Measurements from ENCODE around the gene ADM5.
"Not testable (repeated sequence)": the region's sequence is repeated elsewhere in the genome, so short reads cannot be mapped to it uniquely, and the experiment has no call there.

Gene ADM5

GRCh38 chr19:49701271-49701786 is 11.9 kb downstream of the ADM5 start:
- no peak for DNase-seq (ENCODE audit: low spot score)

- DNase-seq (ENCODE audit: low spot score), result no peak
These were observed 15.7 kb downstream of the ADM5 start for GRCh38 chr19:49704888-49705642.

DNA sequence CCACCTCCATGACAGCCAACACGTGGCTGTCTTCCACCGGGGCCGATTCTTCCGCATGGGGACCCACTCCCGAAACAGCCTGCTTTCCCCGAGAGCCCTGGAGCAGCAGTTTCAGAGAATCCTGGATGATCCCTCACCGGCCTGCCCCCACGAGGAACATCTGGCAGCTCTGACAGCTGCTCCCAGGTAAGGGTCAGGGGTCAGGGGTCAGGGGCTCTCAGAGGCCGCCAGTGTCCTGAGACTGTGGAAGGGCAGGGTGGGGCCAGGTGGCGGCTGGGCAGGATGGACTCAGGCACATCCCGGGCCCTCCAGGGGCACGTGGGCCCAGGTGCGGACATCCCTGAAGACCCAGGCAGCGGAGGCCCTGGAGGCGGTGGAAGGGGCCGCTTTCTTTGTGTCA is 16.5 kb downstream of the ADM5 start:
- no peak for DNase-seq (ENCODE audit: low spot score)

DNA sequence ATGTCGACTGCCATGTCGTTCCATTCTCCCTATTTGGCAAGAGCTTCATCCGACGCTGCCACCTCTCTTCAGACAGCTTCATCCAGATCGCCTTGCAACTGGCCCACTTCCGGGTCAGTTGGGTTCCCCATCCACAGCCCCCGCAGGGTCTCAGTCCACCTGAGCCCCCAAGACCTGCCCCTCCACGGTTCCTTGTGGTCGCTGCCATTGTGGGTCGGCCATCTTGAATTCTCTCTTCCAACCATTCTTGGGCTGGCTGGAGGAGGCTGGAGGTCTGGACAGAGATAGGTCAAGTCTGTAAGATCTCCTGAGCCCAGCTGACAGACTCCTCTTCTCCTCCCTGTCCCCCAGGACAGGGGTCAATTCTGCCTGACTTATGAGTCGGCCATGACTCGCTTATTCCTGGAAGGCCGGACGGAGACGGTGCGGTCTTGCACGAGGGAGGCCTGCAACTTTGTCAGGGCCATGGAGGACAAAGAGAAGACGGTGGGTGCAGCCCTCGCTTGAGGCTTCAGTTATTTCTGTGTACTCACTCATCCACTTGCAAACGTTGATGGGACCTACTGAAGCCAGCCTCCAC is 21.1 kb downstream of the ADM5 start:
- no peak for DNase-seq (ENCODE audit: low spot score)

GRCh38 chr19:49712397-49712859 is 23.0 kb downstream of the ADM5 start:
- peak; percentile 95 for DNase-seq (ENCODE audit: low spot score)

DNA sequence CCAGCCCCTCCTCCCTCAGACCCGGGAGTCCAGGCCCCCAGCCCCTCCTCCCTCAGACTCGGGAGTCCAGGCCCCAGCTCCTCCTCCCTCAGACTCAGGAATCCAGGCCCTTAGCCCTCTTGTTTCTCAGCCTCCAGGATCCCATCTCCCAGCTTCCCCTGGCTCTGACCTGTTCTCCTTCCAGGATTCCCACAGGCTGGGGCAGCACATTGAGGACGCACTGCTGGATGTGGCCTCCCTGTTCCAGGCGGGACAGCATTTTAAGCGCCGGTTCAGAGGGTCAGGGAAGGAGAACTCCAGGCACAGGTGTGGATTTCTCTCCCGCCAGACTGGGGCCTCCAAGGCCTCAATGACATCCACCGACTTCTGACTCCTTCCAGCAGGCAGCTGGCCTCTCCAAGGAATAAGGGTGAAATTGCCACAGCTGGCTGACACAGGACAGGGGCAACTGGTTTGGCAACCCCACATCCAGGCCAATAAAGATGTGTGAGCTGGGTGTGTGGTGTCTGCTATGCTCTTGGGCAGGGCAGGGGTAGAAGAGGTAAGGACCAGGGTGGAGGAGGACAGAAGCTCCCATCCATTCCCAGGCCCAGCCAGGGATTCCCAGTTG is 23.9 kb downstream of the ADM5 start:
- DNase-seq (ENCODE audit: low spot score), result no peak

DNA sequence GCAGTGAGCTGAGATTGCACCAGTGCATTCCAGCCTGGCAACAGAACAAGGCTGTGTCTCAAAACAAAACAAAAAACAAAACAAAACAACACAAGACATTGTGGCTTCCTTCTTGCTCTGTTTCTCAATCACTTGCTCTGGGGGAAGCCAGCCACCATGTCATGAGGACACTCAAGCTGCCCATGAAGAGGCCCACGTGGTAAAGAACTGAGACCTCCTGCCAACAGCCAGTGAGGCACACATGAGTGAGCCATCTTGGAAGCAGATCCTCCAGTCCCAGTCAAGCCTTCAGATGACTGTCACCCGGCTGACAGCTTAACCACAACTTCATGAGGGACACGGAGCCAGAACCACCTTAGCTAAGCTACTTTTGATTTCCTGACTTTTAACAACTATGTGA is 26.8 kb downstream of the ADM5 start:
- no peak for DNase-seq (ENCODE audit: low spot score)

- no peak for DNase-seq (ENCODE audit: low spot score)
These were observed 29.1 kb downstream of the ADM5 start for GRCh38 chr19:49718511-49718910.

- DNase-seq (ENCODE audit: low spot score), result no peak
These were observed 29.6 kb downstream of the ADM5 start for GRCh38 chr19:49718991-49719390.

DNA sequence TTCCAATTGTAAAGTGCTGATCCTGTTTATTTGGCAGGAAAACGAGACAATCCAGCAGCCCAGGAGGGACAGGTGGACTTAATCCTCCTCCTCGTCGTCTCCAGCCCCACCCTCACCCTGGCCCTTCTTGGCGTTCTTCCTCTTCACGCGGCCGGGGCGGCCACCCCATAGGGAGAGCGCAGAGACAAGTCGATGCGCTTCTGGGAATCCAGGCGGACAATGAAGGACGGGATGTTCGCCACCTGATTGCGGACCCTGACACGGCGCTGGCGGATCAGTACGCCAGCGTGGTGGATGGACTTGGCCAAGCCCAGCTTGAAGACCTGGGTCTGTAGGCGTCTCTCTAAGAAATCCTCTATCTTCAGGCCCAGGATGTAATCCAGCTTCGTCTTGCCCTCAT is 30.0 kb downstream of the ADM5 start:
- DNase-seq (ENCODE audit: low spot score), result not testable (repeated sequence)

DNA sequence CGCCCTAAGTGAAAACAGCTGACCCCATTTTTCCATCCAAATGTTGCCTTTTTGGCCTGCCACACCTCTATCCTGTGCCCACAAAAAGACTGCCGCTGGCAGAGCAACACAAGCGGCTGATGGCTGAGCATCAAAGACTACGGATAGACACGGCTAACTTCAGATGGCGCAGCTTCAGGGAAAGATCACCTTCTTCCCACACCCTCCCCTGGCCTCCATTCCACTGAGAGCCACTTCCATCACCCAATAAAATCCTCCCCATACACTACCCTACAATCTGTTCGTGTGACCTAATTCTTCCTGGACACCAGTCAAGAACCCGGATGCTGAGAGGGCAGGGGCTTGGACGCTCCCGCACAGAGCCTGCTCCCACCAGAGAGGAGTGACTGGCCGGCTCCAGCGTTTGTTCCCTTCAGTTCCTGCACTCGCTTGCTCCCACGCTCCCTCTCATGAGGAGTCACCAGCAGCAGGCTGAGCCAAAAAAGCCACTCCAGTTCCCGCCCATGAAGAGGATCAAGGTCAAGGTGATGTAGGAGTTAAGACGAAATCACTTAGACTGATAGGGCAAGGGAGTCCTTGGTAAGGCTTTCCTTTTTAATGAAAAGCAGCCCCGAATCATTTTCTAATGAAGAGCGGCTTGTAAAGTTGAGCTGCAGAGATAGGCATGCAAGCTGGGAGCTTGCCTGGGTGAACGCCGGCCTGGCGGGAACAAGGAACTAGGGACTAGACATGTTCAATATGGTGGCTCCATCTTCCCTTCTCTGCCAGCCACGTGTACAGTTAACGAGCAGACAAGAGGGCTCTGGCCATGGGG is 38.0 kb downstream of the ADM5 start:
- no peak for DNase-seq (ENCODE audit: low spot score)

GRCh38 chr19:49730166-49730565 is 40.8 kb downstream of the ADM5 start:
- DNase-seq (ENCODE audit: low spot score), result no peak

DNA sequence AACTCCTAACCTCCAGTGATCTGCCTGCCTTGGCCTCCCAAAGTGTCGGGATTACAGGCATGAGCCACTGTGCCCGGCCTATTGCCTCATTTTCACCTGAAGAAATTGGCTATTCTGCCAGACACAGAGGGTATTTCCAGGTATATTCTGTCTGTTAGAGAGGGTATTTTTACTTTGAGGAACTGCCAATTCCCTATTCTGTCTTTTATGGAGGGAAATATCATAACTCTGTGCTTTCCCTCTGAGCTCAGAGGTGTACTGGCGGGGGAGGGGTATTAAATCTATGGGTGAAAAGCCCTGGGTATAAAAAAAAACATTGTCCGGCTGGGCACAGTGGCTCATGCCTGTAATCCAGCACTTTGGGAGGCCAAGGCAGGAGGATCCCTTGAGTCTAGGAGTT is 48.9 kb downstream of the ADM5 start:
- no peak for DNase-seq (ENCODE audit: low spot score)

DNA sequence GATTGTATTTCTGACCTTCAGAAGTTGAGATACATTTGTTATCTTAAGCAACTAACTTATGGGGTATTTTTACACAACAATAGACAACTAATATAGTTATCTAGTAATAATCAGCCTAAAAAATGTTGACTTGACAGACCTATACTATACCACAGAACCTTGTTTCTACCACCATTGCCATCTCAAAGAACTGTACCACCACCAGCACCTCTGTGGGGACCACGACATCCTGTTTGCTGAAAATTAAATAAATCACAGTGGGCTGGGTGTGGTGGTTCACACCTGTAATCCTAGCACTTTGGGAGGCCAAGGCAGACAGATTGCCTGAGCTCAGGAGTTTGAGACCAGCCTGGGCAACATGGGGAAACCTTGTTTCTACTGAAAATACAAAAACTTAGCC is 49.7 kb downstream of the ADM5 start:
- no peak for DNase-seq (ENCODE audit: low spot score)

- no peak for DNase-seq (ENCODE audit: low spot score)
These were observed 50.5 kb downstream of the ADM5 start for GRCh38 chr19:49739933-49740332.
